HG03521 (cell line): Measurements from ENCODE around the gene CLP1.
"Not testable (repeated sequence)": the region's sequence is repeated elsewhere in the genome, so short reads cannot be mapped to it uniquely, and the experiment has no call there.

ENCODE experiments used
- ATAC-seq: cut with Tn5 transposase; IDR thresholded peaks from one replicate; pipeline ENCODE4 v1.9.1; 2021; ENCODE audit warnings: mild to moderate bottlenecking, moderate library complexity; ENCODE audit not compliant: unreplicated experiment

CLP1 gene

DNA sequence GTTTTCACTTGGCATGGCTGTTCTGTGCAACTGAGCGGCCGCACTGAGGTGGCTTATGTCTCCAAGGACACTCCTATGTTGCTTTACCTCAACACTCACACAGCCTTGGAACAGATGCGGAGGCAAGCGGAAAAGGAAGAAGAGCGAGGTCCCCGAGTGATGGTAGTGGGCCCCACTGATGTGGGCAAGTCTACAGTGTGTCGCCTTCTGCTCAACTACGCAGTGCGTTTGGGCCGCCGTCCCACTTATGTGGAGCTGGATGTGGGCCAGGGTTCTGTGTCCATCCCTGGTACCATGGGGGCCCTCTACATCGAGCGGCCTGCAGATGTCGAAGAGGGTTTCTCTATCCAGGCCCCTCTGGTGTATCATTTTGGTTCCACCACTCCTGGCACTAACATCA lies 2.1 kb downstream of the CLP1 start:
- no peak for ATAC-seq

DNA sequence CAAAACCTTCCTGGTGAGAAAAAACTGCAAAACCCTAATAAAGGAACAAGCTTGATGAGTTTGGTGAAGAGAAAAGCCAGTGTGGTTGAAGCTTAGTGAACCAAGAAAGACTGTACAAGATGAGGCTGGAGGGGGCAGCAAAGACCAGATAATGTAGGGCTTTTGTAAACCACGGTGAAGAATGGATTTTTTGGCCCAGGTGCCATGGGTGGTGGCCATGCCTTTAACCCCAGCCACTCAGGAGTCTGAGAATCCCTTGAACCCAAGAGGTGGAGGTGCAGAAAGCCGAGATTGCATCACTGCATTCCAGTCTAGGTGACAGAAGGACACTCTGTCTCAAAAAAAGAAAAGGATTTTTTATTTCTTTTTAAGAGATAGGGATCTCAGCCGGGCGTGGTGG lies 5.3 kb downstream of the CLP1 start:
- ATAC-seq = no peak

DNA sequence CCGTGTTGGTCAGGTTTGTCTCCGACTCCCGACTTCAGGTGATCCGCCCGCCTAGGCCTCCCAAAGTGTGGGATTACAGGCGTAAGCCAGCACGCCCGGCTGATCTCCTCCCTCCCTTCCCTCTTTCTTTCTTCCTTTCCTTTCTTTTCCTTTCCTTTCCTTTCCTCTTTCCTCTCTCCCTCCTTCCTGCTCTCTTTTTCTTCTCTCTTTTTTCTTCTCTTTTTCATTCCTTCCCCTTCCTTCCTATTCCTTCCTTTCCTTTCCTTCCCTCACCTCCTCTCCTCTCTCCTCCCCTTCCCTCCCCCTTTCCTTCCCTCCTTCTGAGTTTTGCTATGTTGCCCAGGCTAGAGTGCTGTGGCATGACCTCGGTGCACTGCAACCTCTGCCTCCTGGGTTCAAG lies 6.4 kb downstream of the CLP1 start:
- no peak for ATAC-seq

DNA sequence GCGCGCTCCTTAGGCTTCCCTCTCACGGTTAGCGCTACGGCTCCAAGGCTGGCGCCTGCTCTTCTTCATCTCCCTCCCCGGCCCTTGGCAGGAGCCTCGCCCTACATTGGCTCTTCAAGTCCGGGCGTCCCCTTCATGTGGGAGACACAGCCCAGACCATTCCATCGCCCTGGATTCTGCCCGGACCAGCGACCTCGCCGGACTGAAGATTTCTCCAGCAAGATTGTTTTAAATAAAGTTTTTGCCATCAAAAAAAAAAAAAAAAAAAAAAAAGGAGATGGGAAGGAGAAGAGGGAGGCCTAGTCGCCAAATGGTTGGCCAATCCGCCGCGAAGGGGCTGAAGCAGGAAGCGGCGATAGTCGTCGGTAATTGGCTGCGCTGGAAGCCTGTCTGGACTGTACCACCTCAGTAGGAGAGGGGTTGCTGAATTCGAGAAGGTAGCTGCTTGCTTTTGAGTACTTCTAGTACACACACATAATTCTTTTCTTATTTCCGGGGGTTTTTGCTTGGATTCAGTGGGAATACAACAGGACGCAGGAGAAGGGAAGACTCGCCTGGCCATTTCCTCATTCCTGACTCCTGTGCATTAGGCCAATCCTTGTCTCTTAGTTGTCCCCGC lies 9.7 kb downstream of the CLP1 start:
- ATAC-seq = peak; percentile 62

DNA sequence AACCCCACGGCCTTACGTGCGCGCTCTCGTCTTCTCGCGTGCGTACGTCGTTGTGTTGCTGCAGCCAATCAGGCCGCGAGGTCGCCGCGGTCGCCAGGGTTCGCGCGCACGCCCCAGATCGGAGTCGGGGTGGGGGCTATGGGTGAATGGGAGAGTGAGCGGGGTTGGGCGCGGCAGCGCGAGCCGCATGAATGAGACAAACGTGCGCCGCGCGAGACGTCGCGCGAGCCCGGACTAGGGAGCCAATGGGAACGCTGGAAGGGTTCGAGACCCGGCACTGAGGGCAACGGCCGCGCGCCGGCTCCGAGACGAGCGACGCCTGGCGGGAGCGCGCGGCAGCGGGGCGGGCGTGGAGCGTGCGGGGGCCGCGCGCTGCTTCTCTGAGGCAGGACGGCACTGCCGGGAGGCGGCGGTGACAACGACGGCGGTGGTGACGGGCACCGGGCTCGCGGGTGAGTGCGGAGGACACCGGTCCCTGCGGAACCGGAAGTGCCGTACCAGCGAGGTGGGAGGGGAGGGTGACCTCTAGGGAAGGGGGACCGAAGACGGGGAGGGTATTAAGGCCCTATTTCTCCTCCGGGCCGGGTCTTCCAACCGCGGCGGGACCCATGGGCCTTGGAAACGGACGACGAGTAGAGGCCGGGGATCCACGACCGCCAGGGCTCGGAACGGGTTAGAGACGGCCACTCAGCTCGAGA lies 10.3 kb downstream of the CLP1 start, which contains the start of gene ZDHHC5:
TSS of gene ZDHHC5 (plus strand) at position 379 of the 698 bp plus-strand sequence. CDS start 4,977 bp downstream, outside the sequence.
- peak; percentile 83 for ATAC-seq

DNA sequence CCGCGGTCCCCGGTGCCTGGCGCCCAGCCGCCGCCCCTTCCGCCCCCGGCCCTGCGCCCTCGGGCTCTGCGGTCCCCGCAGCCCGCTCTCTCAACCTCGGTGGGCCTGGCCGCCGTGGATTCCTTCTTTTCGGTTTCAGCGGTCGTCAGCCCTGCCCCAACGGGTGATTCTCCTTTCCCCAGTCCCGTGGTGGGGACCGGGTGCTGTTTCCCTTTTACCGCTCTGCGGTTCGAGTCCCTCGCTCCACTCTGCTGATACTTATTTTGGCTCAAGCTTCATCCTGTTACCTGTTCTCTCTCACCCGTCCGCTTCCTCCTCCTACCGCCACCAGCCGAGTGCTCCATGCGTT lies 10.8 kb downstream of the CLP1 start:
- peak; percentile 3 for ATAC-seq

DNA sequence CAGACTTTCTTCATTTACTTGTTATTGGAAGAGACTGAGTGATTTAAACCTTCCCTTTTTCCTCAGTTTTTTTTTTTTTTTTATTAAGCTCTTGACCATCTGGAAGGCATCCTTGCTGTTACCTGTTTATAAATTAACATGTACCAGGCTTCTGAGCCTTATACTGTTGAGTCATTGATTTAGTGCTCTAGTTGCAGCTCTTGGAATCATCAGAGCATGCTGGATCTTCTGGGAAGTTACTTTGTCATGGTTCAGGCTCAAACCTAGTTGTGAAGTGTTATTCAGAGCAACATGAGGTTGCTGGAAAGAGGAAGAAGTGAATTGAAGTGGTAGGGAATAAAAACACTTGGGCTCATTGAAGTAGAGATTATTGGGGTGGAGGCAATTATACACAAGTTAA lies 16.7 kb downstream of the CLP1 start:
- ATAC-seq = no peak

DNA sequence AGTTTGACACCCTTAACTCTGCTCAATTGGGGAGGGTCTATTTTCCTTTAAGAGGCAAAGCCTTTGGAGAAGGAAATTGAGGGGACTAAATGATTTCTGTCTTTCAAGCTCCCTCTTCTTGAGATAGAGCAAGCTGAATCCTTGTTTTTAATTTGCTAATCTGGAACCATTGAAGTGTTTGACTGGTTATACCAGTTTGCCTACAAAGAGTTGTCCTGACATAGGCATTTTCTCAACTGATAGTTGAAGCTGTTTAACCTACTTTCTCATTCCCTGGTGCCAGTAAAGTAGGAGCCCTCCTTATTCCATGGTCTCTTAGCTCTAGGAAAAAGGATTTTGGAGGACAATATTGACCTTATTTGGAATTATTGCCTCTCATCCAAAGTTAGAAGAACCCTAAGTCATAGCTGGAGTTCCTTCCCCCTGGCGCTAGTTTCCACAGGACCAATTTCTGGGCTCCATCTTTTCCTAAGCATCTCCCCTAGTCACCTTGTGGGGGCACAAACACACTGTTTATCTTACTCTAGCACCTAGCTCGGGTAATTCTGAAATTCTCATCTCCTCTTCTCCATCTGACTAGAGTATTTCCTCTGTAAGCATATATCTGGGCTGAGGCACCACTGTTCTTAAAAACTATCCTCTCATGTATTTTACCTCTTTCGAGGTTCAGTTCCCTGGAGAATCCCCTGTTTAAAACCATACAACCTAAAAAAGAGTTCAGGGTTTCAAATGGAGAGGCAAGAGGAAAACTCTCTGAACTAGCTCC lies 17.8 kb downstream of the CLP1 start:
- no peak for ATAC-seq

DNA sequence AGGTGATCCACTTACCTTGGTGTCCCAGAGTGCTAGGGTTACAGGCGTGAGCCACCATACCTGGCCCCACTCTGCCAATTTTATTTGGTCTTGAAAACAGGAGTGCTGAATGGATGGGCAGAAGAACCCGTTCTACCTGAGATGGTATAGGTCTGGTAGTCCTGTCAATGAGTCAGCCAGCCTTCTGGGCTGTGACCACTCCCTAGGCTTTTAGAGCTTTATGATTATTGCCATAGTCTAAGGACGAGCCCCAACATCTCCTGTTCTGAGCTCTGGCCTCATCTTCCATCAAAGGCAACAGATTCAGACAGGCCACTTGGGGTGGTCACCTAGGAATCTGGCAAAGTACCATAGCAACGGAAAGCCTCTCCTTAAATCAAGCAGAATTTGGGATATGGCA lies 21.8 kb downstream of the CLP1 start:
- ATAC-seq = no peak

DNA sequence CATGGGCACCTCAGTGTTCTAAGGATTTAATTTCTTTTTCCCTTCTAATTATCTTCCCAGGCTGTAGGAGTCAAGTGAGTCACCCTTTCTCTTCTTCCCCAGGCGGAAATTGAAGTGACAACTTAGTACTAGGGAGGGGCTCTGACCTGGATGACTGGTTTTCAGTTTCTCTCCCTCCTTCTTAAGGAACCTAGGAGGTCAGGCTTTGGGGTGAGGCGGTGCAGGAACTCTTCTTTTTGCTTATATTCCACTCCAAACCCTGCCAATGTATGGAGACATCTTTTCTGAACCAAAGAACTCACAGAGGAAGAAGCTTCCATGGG lies 23.0 kb downstream of the CLP1 start:
- ATAC-seq = no peak

DNA sequence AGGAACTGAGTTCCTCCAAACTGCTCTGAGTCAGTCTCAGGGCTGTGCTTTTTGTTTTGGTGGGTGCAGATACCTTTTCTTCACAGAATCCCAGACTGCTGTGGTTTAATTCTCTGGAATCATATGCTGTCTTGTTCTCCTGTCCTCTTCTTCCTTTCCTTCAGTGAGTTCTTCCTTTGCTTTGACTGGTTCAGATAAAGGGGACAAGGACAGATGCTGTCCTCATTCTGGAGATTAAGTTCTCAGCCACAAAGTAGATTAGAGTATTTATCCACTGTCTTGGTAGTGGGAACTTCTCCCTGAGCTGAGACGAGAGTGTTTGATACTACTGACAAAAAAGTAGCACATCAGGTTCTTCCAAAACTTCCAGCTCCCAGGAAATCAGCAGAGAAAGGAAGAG lies 23.6 kb downstream of the CLP1 start:
- ATAC-seq = no peak

DNA sequence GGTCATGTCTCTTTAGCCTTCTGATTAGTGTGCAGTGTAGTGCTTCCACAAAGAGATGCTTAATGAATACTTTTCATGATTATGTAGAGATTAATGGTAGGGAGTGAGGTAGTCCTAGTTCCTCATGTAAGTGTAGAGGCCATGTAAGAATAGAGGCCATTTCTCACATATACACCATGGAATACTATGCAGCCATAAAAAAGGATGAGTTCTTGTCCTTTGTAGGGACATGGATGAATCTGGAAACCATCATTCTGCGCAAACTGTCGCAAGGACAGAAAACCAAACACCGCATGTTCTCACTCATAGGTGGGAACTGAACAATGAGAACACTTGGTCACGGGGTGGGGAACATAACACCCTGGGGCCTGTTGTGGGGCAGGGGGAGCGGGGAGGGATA lies 32.9 kb downstream of the CLP1 start:
- ATAC-seq = not testable (repeated sequence)

DNA sequence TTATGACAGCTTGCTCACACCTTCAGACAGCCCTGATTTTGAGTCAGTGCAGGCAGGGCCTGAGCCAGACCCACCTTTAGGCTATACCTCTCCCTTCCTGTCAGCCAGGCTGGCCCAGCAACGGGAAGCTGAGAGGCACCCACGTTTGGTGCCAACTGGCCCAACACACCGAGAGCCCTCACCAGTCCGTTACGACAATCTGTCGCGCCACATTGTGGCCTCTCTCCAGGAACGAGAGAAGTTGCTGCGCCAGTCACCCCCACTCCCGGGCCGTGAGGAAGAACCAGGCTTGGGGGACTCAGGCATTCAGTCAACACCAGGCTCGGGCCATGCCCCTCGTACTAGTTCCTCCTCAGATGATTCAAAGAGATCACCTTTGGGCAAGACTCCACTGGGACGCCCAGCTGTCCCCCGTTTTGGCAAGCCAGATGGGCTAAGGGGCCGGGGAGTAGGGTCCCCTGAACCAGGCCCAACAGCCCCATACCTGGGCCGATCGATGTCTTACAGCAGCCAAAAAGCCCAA lies 41.3 kb downstream of the CLP1 start:
- no peak for ATAC-seq

DNA sequence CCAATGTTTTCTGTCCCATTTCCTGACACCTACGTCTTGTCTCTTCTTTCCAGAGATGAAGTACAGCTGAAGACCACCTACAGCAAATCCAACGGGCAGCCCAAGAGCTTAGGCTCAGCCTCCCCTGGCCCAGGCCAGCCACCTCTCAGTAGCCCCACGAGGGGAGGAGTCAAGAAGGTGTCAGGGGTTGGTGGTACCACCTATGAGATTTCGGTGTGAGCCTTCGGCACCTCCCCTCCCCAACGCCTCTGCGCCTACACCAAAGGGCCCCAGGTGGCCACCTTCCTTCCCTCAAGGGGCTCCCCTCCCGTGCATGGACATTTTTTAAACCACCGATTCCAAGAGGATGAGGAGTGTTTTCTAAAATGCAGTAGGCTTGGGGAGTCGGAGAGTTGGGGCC lies 42.3 kb downstream of the CLP1 start:
- no peak for ATAC-seq

DNA sequence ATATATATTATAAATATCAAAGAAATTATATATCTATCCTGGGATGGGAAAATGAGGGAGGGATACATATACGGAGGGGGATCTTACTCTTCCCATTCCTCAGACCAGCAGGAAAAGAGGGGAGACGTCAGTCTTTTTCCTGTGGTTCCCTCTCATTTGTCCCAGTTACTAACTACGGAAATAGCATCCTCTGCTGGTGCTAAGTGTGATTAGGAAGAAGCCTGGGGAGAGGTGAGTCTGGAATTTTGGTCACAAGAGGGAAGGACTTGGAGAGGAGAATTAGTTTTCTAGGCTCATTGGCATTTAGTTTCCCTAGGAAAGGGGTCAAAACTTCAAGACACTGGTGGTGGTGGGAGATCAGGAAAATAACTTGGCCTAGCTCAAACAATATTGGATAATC lies 42.9 kb downstream of the CLP1 start:
- no peak for ATAC-seq

DNA sequence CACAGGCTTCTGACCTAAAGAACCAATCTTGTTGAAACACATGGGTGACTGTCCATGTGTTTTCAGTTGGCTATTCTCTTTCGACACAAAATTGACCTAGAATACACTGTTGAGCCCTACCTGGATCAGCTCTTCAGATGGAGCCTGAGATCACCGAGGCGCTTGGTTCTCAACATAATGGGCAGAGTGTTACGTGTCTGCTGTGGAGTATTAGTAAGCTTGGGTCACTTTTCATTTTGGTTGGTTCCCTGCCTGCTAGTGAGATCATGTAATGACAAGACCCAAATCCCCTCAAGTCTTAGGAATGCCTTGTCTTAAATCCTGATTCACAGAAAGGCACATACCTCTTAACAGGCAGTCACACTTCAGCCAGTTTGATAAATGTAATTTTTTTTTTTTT lies 45.8 kb downstream of the CLP1 start:
- no peak for ATAC-seq

DNA sequence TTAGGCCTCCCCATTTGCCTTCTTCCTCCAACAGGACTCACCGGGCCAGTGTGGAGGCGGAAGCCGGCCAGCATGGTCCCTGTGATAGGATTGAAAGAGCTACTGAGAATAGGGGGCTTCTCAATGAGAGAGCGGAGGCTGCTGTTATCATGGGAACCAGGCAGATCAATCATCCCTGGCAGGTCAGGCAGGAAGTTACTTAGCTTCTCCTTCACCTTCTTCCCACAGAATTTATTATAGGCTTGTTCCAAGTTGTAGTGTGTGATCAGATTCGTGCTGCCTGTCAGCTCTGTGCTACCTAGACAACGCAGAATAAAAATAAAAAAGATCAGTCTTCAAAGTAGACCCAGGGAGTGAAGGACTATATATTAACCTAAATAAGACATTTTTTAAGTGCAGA lies 47.4 kb downstream of the CLP1 start:
- ATAC-seq = no peak

DNA sequence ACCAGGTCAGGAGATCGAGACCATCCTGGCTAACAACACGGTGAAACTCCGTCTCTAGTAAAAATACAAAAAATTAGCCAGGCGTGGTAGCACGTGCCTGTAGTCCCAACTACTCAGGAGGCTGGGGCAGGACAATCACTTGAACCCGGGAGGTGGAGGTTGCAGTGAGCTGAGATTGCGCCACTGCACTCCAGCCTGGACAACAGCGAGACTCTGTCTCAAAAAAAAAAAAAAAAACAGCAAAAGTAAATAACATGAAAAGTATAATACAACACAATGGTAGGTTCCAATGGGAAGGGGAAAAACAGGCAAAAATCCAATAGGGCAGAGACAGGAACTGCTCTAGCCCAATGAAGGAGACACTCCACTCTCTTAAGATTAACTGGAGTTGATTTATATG lies 47.9 kb downstream of the CLP1 start:
- not testable (repeated sequence) for ATAC-seq

DNA sequence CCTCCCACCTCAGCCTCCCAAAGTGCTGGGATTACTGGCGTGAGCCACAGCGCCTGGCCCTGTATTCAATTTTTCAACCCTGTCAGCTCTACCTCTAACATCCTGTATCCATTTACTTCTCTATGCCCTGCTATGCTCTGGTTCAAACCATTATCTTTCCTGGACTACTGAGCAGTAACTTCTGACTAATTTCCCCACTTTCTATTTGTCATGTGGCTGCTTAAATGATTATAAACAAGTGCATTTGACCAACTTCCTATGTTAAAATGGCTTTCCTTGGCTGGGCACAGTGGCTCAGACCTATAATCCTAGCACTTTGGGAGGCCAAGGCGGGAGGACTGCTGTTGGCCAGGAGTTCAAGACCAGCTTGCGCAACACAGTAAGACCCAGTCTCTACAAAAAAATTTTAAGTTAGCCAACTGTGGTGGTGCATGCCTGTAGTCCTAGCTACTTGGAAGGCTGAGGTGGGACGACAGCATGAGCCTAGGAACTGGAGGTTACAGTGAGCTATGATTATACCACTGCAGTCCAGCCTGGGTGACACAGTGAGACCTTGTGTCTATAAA lies 52.3 kb downstream of the CLP1 start:
- ATAC-seq = no peak
